ENCODE data around the gene NBEAL2.
A peak's percentile ranks its signal among the peaks of the same experiment; 100 is the strongest.

GRCh38 chr3:46998121-46998851 is 18.8 kb downstream of the NBEAL2 start:
- TF ChIP-seq CTCF (IDR thresholded peaks at IDR 0.05), result peak; percentile 50 to 69
- TF ChIP-seq EP300 (IDR thresholded peaks at IDR 0.05), result no peak
- TF ChIP-seq POLR2A (IDR thresholded peaks at IDR 0.05), result no peak
- no peak for TF ChIP-seq POLR2AphosphoS5 (IDR thresholded peaks at IDR 0.05)
